Upper lobe of left lung (tissue), 6 donors: Measurements from ENCODE around the gene ALX4. TPM values are rescaled to one million over a fixed set of nuclear protein-coding genes. Genes with fewer than 3 reads are reported as not detected.
A peak's percentile ranks its signal among the peaks of the same experiment; 100 is the strongest.

Experiments
- ATAC-seq, 2 donors: fragments of 200-7000 bp; cut with Tn5 transposase; one replicate each; pipeline ENCODE4 v1.9.1; 2022; ENCODE audit warnings: mild to moderate bottlenecking in 2 of 2, moderate library complexity in 2 of 2; ENCODE audit not compliant: low FRiP score in 2 of 2
- DNase-seq, 2 donors: peaks; one replicate each; pipeline ENCODE4 v3.0.0-alpha.2; 2019 to 2020
- H3K27ac ChIP-seq, 4 donors: fragments of 200-600 bp; sonication (generic); one replicate each; pipeline ENCODE4 v1.5.1; 2016 to 2019
- H3K27me3 ChIP-seq, 4 donors: fragments of 200-600 bp; sonication (generic); one replicate each; pipeline ENCODE4 v1.5.1; 2017 to 2019
- H3K36me3 ChIP-seq, 4 donors: fragments of 200-600 bp; sonication (generic); one replicate each; pipeline ENCODE4 v1.5.1; 2016 to 2019
- H3K4me1 ChIP-seq, 4 donors: fragments of 200-600 bp; sonication (generic); one replicate each; pipeline ENCODE4 v1.5.1; 2018 to 2019
- H3K4me3 ChIP-seq, 4 donors: fragments of 200-600 bp; sonication (generic); one replicate each; pipeline ENCODE4 v1.5.1; 2017 to 2019; ENCODE audit warnings: mild to moderate bottlenecking in 2 of 4, moderate library complexity in 1 of 4
- H3K9me3 ChIP-seq, 4 donors: fragments of 200-600 bp; sonication (generic); one replicate each; pipeline ENCODE4 v1.5.1; 2018 to 2019
- CTCF ChIP-seq, 6 experiments: fragments of 450-650 bp in 4 of 6; fragments of 200-600 bp in 2 of 6; sonication (generic) in 2 of 6; IDR thresholded peaks; one replicate each; pipeline ENCODE4 v1.5.1; 2016 to 2019; ENCODE audit warnings: antibody characterized with exemption in 6 of 6
- EP300 ChIP-seq, 4 donors: sonication (generic); formaldehyde crosslinking; IDR thresholded peaks; one replicate each; pipeline ENCODE4 v1.5.1; 2017; ENCODE audit warnings: antibody characterized with exemption in 4 of 4, control low read depth in 2 of 4
- POLR2A ChIP-seq, 4 donors: fragments of 450-650 bp; IDR thresholded peaks; one replicate each; pipeline ENCODE4 v1.5.1; 2016 to 2017; ENCODE audit warnings: antibody characterized with exemption in 4 of 4, mild to moderate bottlenecking in 2 of 4
- POLR2AphosphoS5 ChIP-seq, 2 donors: sonication (generic); formaldehyde crosslinking; IDR thresholded peaks; one replicate each; pipeline ENCODE4 v1.5.1; 2017; ENCODE audit warnings: antibody characterized with exemption in 2 of 2
- WGBS, 2 donors: methylation state at CpG; one replicate each; pipeline ENCODE4 v1.1.5; 2017 to 2018; 5-methylcytosine and 5-hydroxymethylcytosine counted together
- total RNA-seq, 6 donors: library from RNA; depleted of rRNA in 4 of 6; stranded (reverse); fragments of >200 nt in 4 of 6; gene quantifications; one replicate each; pipeline versions ENCODE4 v1.1.0 to v1.2.1, GENCODE V29; 2016 to 2021
- donor health status: DM: no; HTN: no; CAD: no; lungs with moderate emphysema.
- donor health status: DM: no; HTN: yes; CAD: no; lungs with severe emphysema.

The ALX4 gene
- total RNA-seq, 6 donors from 2014 or later = not detected

GRCh38 chr11:44338026-44338425, 28.1 kb upstream of the ALX4 start:
- Histone ChIP-seq H3K36me3 (no peaks in the 10 kb centered on the region), H3K4me3 (no peak overlapping the region), H3K4me1 (no peaks in the 10 kb centered on the region), H3K27me3 (peaks cover 0 to 14% (median 0%) of the 10 kb centered on the region in 4 donors), H3K9me3 (no peaks in the 10 kb centered on the region), H3K27ac (no peak overlapping the region)
- 31 to 39% methylated on average over 11 of the region's 11 CpGs for WGBS, 2 donors
- DNase-seq (peak in 1 of 2 donors; percentile 18), ATAC-seq (no peak)
- no peak for TF ChIP-seq POLR2A (IDR thresholded peaks at IDR 0.05)
- TF ChIP-seq CTCF (IDR thresholded peaks at IDR 0.05) = no peak
- TF ChIP-seq POLR2AphosphoS5 (IDR thresholded peaks at IDR 0.05) = no peak
- TF ChIP-seq EP300 (IDR thresholded peaks at IDR 0.05) = no peak

GRCh38 chr11:44335919-44336318, 26.0 kb upstream of the ALX4 start:
- TF ChIP-seq CTCF (IDR thresholded peaks at IDR 0.05) (no peak), POLR2A (IDR thresholded peaks at IDR 0.05) (no peak), POLR2AphosphoS5 (IDR thresholded peaks at IDR 0.05) (no peak), EP300 (IDR thresholded peaks at IDR 0.05) (no peak)
- Histone ChIP-seq H3K27ac (no peak overlapping the region), H3K27me3 (peaks cover 0 to 14% (median 0%) of the 10 kb centered on the region in 4 donors), H3K9me3 (no peaks in the 10 kb centered on the region), H3K4me1 (no peaks in the 10 kb centered on the region), H3K4me3 (no peak overlapping the region), H3K36me3 (no peaks in the 10 kb centered on the region)
- WGBS, 2 donors = 51 to 60% methylated on average over 6 of the region's 6 CpGs
- DNase-seq (no peak), ATAC-seq (no peak)

- peaks cover 0 to 14% (median 0%) of the 10 kb centered on the region in 4 donors for H3K27me3 ChIP-seq
- H3K4me3 ChIP-seq = no peak overlapping the region
- TF ChIP-seq EP300 (IDR thresholded peaks at IDR 0.05) = no peak
- TF ChIP-seq CTCF (IDR thresholded peaks at IDR 0.05) = no peak
- no peak for TF ChIP-seq POLR2AphosphoS5 (IDR thresholded peaks at IDR 0.05)
- no peak for TF ChIP-seq POLR2A (IDR thresholded peaks at IDR 0.05)
- H3K9me3 ChIP-seq = no peaks in the 10 kb centered on the region
- H3K36me3 ChIP-seq = no peaks in the 10 kb centered on the region
- no peaks in the 10 kb centered on the region for H3K4me1 ChIP-seq
- H3K27ac ChIP-seq = no peak overlapping the region
- ATAC-seq (no peak), DNase-seq (no peak)
- 25 to 27% methylated on average over 12 of the region's 12 CpGs for WGBS, 2 donors
Observed at GRCh38 chr11:44335052-44335760, 25.3 kb upstream of the ALX4 start.

- DNase-seq (peak in 1 of 2 donors; percentile 40), ATAC-seq (peak in 1 of 2 donors; percentile 44)
- H3K27ac ChIP-seq = no peak overlapping the region
- TF ChIP-seq POLR2A (IDR thresholded peaks at IDR 0.05) (no peak), EP300 (IDR thresholded peaks at IDR 0.05) (no peak), POLR2AphosphoS5 (IDR thresholded peaks at IDR 0.05) (no peak), CTCF (IDR thresholded peaks at IDR 0.05) (no peak)
- H3K36me3 ChIP-seq = no peaks in the 10 kb centered on the region
- WGBS, 2 donors = 50 to 56% methylated on average over 6 to 7 of the region's 7 CpGs
- no peak overlapping the region for H3K4me3 ChIP-seq
- H3K27me3 ChIP-seq = peaks cover 0 to 14% (median 0%) of the 10 kb centered on the region in 4 donors
- no peaks in the 10 kb centered on the region for H3K9me3 ChIP-seq
- H3K4me1 ChIP-seq = no peaks in the 10 kb centered on the region
Observed at GRCh38 chr11:44334356-44335004, 24.5 kb upstream of the ALX4 start.
